ENCODE data around the gene TRIOBP. TPM values are rescaled to one million over a fixed set of nuclear protein-coding genes. Genes with fewer than 3 reads are reported as not detected.
A peak's percentile ranks its signal among the peaks of the same experiment; 100 is the strongest.

The TRIOBP gene
- total and polyA plus RNA-seq, 2 of the 4 experiments (the other 2 are of a cell fraction) = 46.4 to 69.8 TPM

DNA sequence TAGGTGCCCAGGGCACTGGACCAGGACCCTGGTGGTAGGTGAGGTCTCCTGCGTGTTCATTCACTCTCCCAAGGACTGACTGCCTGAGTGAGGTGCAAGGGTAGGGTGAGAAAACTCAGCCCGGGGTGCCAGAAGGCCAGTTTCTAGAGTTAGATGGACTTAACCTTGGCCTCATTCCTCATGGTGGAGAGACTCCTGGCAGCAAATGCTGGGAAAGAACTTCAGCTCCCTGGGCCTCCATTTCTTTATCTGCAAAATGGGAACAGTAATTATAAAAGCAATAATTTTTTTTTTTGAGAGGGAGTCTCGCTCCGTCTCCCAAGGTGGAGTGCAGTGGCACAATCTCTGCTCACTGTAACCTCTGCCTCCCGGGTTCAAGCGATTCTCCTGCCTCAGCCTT is 47.7 kb downstream of the TRIOBP start:
- peak overlapping the region; percentile 95 for H2AK5ac ChIP-seq (ENCODE audit: low read depth, low read length)
- H3K27me3 ChIP-seq (ENCODE audit: control insufficient read depth, insufficient read depth, low read length) = no peaks in the 10 kb centered on the region
- no peak overlapping the region for H3K4me3 ChIP-seq (ENCODE audit: insufficient read depth, low read depth, low read length)
- no peak overlapping the region for H2BK5ac ChIP-seq (ENCODE audit: low read depth, low read length, poor library complexity, severe bottlenecking)
- no peak overlapping the region for H2BK20ac ChIP-seq (ENCODE audit: low read depth, low read length)
- dilution Hi-C loops (cut with HindIII; ENCODE audit: low sequenced_read_pairs, unreplicated experiment) = no loop called here
- no peak for TF ChIP-seq CEBPB (IDR thresholded peaks at IDR 0.05; ENCODE audit: low read depth, low read length)
- no peak for TF ChIP-seq MAFK (IDR thresholded peaks at IDR 0.05; ENCODE audit: low read depth, low read length)
- TF ChIP-seq USF2 (IDR thresholded peaks at IDR 0.05; ENCODE audit: low read depth, low read length) = no peak
- no peak for TF ChIP-seq RAD21 (IDR thresholded peaks at IDR 0.05; ENCODE audit: low read length)
- TF ChIP-seq CHD1 (IDR thresholded peaks at IDR 0.05; ENCODE audit: low read depth, low read length) = no peak
- H3K23ac ChIP-seq (ENCODE audit: low read depth, low read length) = peak overlapping the region; percentile 51; the same call in 1 of the 2 replicates
- H2AFZ ChIP-seq (replicated peaks; ENCODE audit: low read length, poor library complexity) = no peak overlapping the region
- in situ Hi-C loops (cut with MboI; ENCODE audit: low sequenced_read_pairs) = no loop called here
- peak overlapping the region; percentile 7; the same call in 1 of the 2 replicates for H3K27ac ChIP-seq (ENCODE audit: insufficient read depth, low read length)
- no peaks in the 10 kb centered on the region; the same call in 1 of the 2 replicates for H3K36me3 ChIP-seq (ENCODE audit: control insufficient read depth, insufficient read depth, low read length)
- peaks cover 42% of the 10 kb centered on the region for H3K4me1 ChIP-seq (ENCODE audit: control insufficient read depth, insufficient read depth, low read length)
- peaks cover 12 to 59% of the 10 kb centered on the region in 2 experiments for H3K79me1 ChIP-seq (ENCODE audit: low read depth in 1 of 2, low read length in 2 of 2)
- H3K14ac ChIP-seq (replicated peaks; ENCODE audit: low read depth, low read length) = no peak overlapping the region
- H2AK9ac ChIP-seq (replicated peaks; ENCODE audit: low read depth, low read length, poor library complexity) = no peak overlapping the region
- CTCF ChIA-PET = interaction anchor here (1.0 kb wide), 1 partner anchor 102 kb away, joined by 3 read pairs; no protein-coding TSS in a partner anchor
- no peak overlapping the region; the same call in 1 of the 2 replicates for H4K91ac ChIP-seq (ENCODE audit: insufficient read depth, low read depth, low read length)
- H4K5ac ChIP-seq (ENCODE audit: low read depth, low read length) = no peak overlapping the region
- DNase-seq (no peak), ATAC-seq (ENCODE audit: low read depth) (no peak)
- H3K18ac ChIP-seq (ENCODE audit: low read depth, low read length) = no peak overlapping the region
- H3K9me3 ChIP-seq (ENCODE audit: control insufficient read depth, insufficient read depth, low read length) = no peaks in the 10 kb centered on the region
- H3K56ac ChIP-seq (ENCODE audit: extremely low read depth, insufficient read depth, low read length) = no peak overlapping the region
- peak overlapping the region; percentile 11; the same call in 1 of the 2 replicates for H2BK120ac ChIP-seq (ENCODE audit: low read depth, low read length)
- H4K8ac ChIP-seq (ENCODE audit: low read depth in 2 of 2, low read length in 2 of 2) = peak overlapping the region in 1 of 2 experiments; percentile 20; a peak in 1 of 4 replicates
- intact Hi-C loops (cut with micrococcal nuclease) = loop anchor here (5.0 kb wide), 1 partner anchor 47 kb away; the partner anchor contains the start of gene TRIOBP
- no TSS peak for BruUV-seq (replicated peaks)
- peak overlapping the region; percentile 81 for H3K4ac ChIP-seq (ENCODE audit: low read depth, low read length)
- H3K9me1 ChIP-seq (ENCODE audit: insufficient read depth, low read length) = peaks cover 30% of the 10 kb centered on the region
- POLR2A ChIA-PET (ENCODE audit: unreplicated experiment) = no interaction called here
- H3K4me2 ChIP-seq (ENCODE audit: low read depth, low read length) = no peak overlapping the region
- no peak overlapping the region for H3K9ac ChIP-seq (ENCODE audit: low read depth, low read length)
- WGBS, 2 experiments (ENCODE audit: extremely low coverage in 2 of 2, insufficient read length in 1 of 2) = no CpG with 5 or more reads among the region's 6 CpGs
- peaks cover 25% of the 10 kb centered on the region for H4K20me1 ChIP-seq (ENCODE audit: insufficient read depth, low read length)
- H2BK15ac ChIP-seq (ENCODE audit: low read depth, low read length) = peak overlapping the region; percentile 53; the same call in 1 of the 3 replicates

All from IMR-90 (cell line).